WTC11 (cell line): ENCODE data around the gene SERPINE1. TPM values are rescaled to one million over a fixed set of nuclear protein-coding genes. Genes with fewer than 3 reads are reported as not detected.
A peak's percentile ranks its signal among the peaks of the same experiment; 100 is the strongest.

Experiments
- ATAC-seq: fragments of 200-7000 bp; cut with Tn5 transposase; 2 replicates; pipeline ENCODE4 v1.10.0; 2021; ENCODE audit warnings: mild to moderate bottlenecking, moderate library complexity
- CTCF ChIA-PET: fragments of 300-600 bp; sonication (Branson Sonifier 250); formaldehyde crosslinking; loops from one replicate; lab custom pipeline; 2021; ENCODE audit warnings: antibody characterized with exemption; lab: Charles Lee
- POLR2A ChIA-PET: fragments of 350-600 bp; sonication (Branson Sonifier 250); formaldehyde crosslinking; loops from one replicate; lab custom pipeline; 2021; ENCODE audit warnings: antibody characterized with exemption; lab: Charles Lee
- DNase-seq: peaks from one replicate; pipeline ENCODE4 v3.0.0; 2021; ENCODE audit warnings: low spot score
- H3K27ac Mint-ChIP-seq: 2 replicates; pipeline ENCODE4 v1.8.0; 2021; ENCODE audit warnings: mixed read lengths
- H3K27me3 Mint-ChIP-seq: 2 replicates; pipeline ENCODE4 v1.8.0; 2021; ENCODE audit warnings: low read depth, mild to moderate bottlenecking, moderate library complexity, mixed read lengths
- H3K36me3 Mint-ChIP-seq: 2 replicates; pipeline ENCODE4 v1.8.0; 2021; ENCODE audit warnings: mixed read lengths
- H3K4me1 Mint-ChIP-seq: 2 replicates; pipeline ENCODE4 v1.8.0; 2022; ENCODE audit warnings: mixed read lengths
- H3K4me3 Mint-ChIP-seq: 2 replicates; pipeline ENCODE4 v1.8.0; 2021; ENCODE audit warnings: mild to moderate bottlenecking, moderate library complexity, mixed read lengths
- H3K9me3 Mint-ChIP-seq: 2 replicates; pipeline ENCODE4 v1.8.0; 2021; ENCODE audit warnings: mixed read lengths
- AFF4 ChIP-seq: sonication (generic); formaldehyde crosslinking; IDR thresholded peaks from 2 replicates; pipeline ENCODE4 v1.8.1; 2023; ENCODE audit warnings: mild to moderate bottlenecking, missing genetic modification reagents, borderline replicate concordance
- AR ChIP-seq: fragments of 250-450 bp; sonication (Bioruptor Pico); IDR thresholded peaks from 2 replicates; pipeline ENCODE4 v1.9.0; 2021; ENCODE audit warnings: mild to moderate bottlenecking
- ATF3 ChIP-seq: sonication (generic); formaldehyde crosslinking; conservative IDR thresholded peaks from 2 replicates; pipeline ENCODE4 v1.8.1; 2022; ENCODE audit warnings: mild to moderate bottlenecking, missing genetic modification reagents
- CTCF ChIP-seq: fragments of 200-600 bp; IDR thresholded peaks from 2 replicates; pipeline ENCODE4 v1.8.0; 2022; ENCODE audit warnings: antibody characterized with exemption
- ERG ChIP-seq: fragments of 250-450 bp; sonication (Bioruptor Pico); IDR thresholded peaks from 2 replicates; pipeline ENCODE4 v1.8.0; 2021; ENCODE audit warnings: mild to moderate bottlenecking
- ESRRA ChIP-seq: sonication (generic); formaldehyde crosslinking; IDR thresholded peaks from 2 replicates; pipeline ENCODE4 v1.8.1; 2022; ENCODE audit warnings: mild to moderate bottlenecking, missing genetic modification reagents, borderline replicate concordance
- GABPB1 ChIP-seq: sonication (generic); formaldehyde crosslinking; IDR thresholded peaks from 2 replicates; pipeline ENCODE4 v1.8.1; 2023; ENCODE audit warnings: mild to moderate bottlenecking, missing genetic modification reagents
- GTF2I ChIP-seq: fragments of 250-450 bp; sonication (Bioruptor Pico); conservative IDR thresholded peaks from 2 replicates; pipeline ENCODE4 v1.4.0; 2021; ENCODE audit warnings: mild to moderate bottlenecking
- IRF1 ChIP-seq: sonication (generic); formaldehyde crosslinking; IDR thresholded peaks from 2 replicates; pipeline ENCODE4 v1.8.0; 2023; ENCODE audit warnings: missing genetic modification reagents
- IRF2 ChIP-seq: sonication (generic); formaldehyde crosslinking; IDR thresholded peaks from 2 replicates; pipeline ENCODE4 v1.8.0; 2022; ENCODE audit warnings: low read depth, missing genetic modification reagents, borderline replicate concordance
- JAZF1 ChIP-seq: fragments of 250-450 bp; sonication (Bioruptor Pico); IDR thresholded peaks from 2 replicates; pipeline ENCODE4 v1.9.0; 2021; ENCODE audit warnings: moderate library complexity, mild to moderate bottlenecking, inconsistent platforms
- MLX ChIP-seq: sonication (generic); formaldehyde crosslinking; IDR thresholded peaks from 2 replicates; pipeline ENCODE4 v1.8.1; 2023; ENCODE audit warnings: mild to moderate bottlenecking, missing genetic modification reagents, moderate library complexity
- OVOL2 ChIP-seq: fragments of 250-450 bp; sonication (Bioruptor Pico); IDR thresholded peaks from 2 replicates; pipeline ENCODE4 v1.9.0; 2021; ENCODE audit warnings: mild to moderate bottlenecking, borderline replicate concordance
- RORB ChIP-seq: fragments of 250-450 bp; sonication (Bioruptor Pico); IDR thresholded peaks from 2 replicates; pipeline ENCODE4 v1.9.0; 2021; ENCODE audit warnings: mild to moderate bottlenecking
- SMAD3 ChIP-seq: sonication (generic); formaldehyde crosslinking; IDR thresholded peaks from 2 replicates; pipeline ENCODE4 v1.8.0; 2022; ENCODE audit warnings: missing genetic modification reagents, mild to moderate bottlenecking, borderline replicate concordance
- SP1 ChIP-seq: sonication (generic); formaldehyde crosslinking; conservative IDR thresholded peaks from 2 replicates; pipeline ENCODE4 v1.8.1; 2022; ENCODE audit warnings: missing genetic modification reagents
- TCF7 ChIP-seq: sonication (generic); formaldehyde crosslinking; IDR thresholded peaks from 2 replicates; pipeline ENCODE4 v1.8.0; 2022; ENCODE audit warnings: mild to moderate bottlenecking, low read depth, missing genetic modification reagents, moderate library complexity
- ZBTB21 ChIP-seq: sonication (generic); formaldehyde crosslinking; IDR thresholded peaks from 2 replicates; pipeline ENCODE4 v1.8.1; 2023; ENCODE audit warnings: mild to moderate bottlenecking, missing genetic modification reagents, borderline replicate concordance
- ZNF281 ChIP-seq: sonication (generic); formaldehyde crosslinking; IDR thresholded peaks from 2 replicates; pipeline ENCODE4 v1.8.0; 2023; ENCODE audit warnings: mild to moderate bottlenecking, missing genetic modification reagents
- ZNF423 ChIP-seq: fragments of 250-450 bp; sonication (Bioruptor Pico); IDR thresholded peaks from 2 replicates; pipeline ENCODE4 v2.1.2; 2022; ENCODE audit warnings: mild to moderate bottlenecking, moderate library complexity
- ZNF671 ChIP-seq: fragments of 250-450 bp; sonication (Bioruptor Pico); IDR thresholded peaks from 2 replicates; pipeline ENCODE4 v1.8.0; 2021; ENCODE audit warnings: mild to moderate bottlenecking
- total RNA-seq: library from RNA; stranded (reverse); gene quantifications from 3 replicates; pipeline ENCODE4 v1.2.3, GENCODE V29; 2021

The SERPINE1 gene
- total RNA-seq, 1 experiment from 2014 or later = 2.6 TPM

- peak; percentile 47 for DNase-seq
- Mint-ChIP-seq H3K27ac (no peak within 1 kb of the TSS; the same call in 1 of the 2 replicates), H3K36me3 (no peaks in the 10 kb centered on the region), H3K27me3 (peaks cover 75% of the 10 kb centered on the region), H3K4me3 (peak within 1 kb of the TSS; percentile 73), H3K4me1 (peaks cover 14% of the 10 kb centered on the region), H3K9me3 (no peaks in the 10 kb centered on the region)
- CTCF ChIA-PET = interaction anchor here (0.6 to 3.1 kb wide), 5 partner anchors 12 to 103 kb away, joined by 3 to 31 read pairs (median 3); partner anchors contain the start of gene VGF
- POLR2A ChIA-PET = no interaction called here
- peak; percentile 8; the same call in 1 of the 2 replicates for ATAC-seq
- TF ChIP-seq OVOL2 (no peak), AR (no peak), GTF2I (CRISPR knock-in tag) (no peak), ZBTB21 (CRISPR knock-in tag) (peak; percentile 48; the same call in 1 of the 2 replicates), GABPB1 (CRISPR knock-in tag) (no peak), JAZF1 (CRISPR knock-in tag) (no peak), IRF2 (CRISPR knock-in tag) (no peak), IRF1 (CRISPR knock-in tag) (peak; percentile 49; the same call in 1 of the 2 replicates), RORB (CRISPR knock-in tag) (no peak), SMAD3 (CRISPR knock-in tag) (0 out of 2 replicates have a peak, but pooled peaks have one; percentile 35), ESRRA (CRISPR knock-in tag) (no peak; the same call in 1 of the 2 replicates), CTCF (no peak), MLX (CRISPR knock-in tag) (no peak), ZNF671 (CRISPR knock-in tag) (no peak), SP1 (CRISPR knock-in tag) (0 out of 2 replicates have a peak, but pooled peaks have one; percentile 47), ATF3 (CRISPR knock-in tag) (no peak), AFF4 (CRISPR knock-in tag) (no peak), TCF7 (CRISPR knock-in tag) (no peak), ZNF423 (0 out of 2 replicates have a peak, but pooled peaks have one; percentile 30), ERG (CRISPR knock-in tag) (no peak), ZNF281 (CRISPR knock-in tag) (no peak)
Observed at GRCh38 chr7:101180130-101180755, 53.3 kb downstream of the SERPINE1 start, which contains the start of gene NAT16. Gene NAT16, minus strand, starts transcription at chr7:101180293. Its CDS starts 5,486 bp downstream, at chr7:101174807.
